WTC11 (cell line): Measurements from ENCODE around the gene PAFAH1B2. TPM values are rescaled to one million over a fixed set of nuclear protein-coding genes. Genes with fewer than 3 reads are reported as not detected.

Experiments used
- ATAC-seq: fragments of 200-7000 bp; cut with Tn5 transposase; 2 replicates; pipeline ENCODE4 v1.10.0; 2021; ENCODE audit warnings: mild to moderate bottlenecking, moderate library complexity
- CTCF ChIA-PET: fragments of 300-600 bp; sonication (Branson Sonifier 250); formaldehyde crosslinking; loops from one replicate; lab custom pipeline; 2021; ENCODE audit warnings: antibody characterized with exemption; lab: Charles Lee
- POLR2A ChIA-PET: fragments of 350-600 bp; sonication (Branson Sonifier 250); formaldehyde crosslinking; loops from one replicate; lab custom pipeline; 2021; ENCODE audit warnings: antibody characterized with exemption; lab: Charles Lee
- DNase-seq: peaks from one replicate; pipeline ENCODE4 v3.0.0; 2021; ENCODE audit warnings: low spot score
- H3K27ac Mint-ChIP-seq: 2 replicates; pipeline ENCODE4 v1.8.0; 2021; ENCODE audit warnings: mixed read lengths
- H3K27me3 Mint-ChIP-seq: 2 replicates; pipeline ENCODE4 v1.8.0; 2021; ENCODE audit warnings: low read depth, mild to moderate bottlenecking, moderate library complexity, mixed read lengths
- H3K36me3 Mint-ChIP-seq: 2 replicates; pipeline ENCODE4 v1.8.0; 2021; ENCODE audit warnings: mixed read lengths
- H3K4me1 Mint-ChIP-seq: 2 replicates; pipeline ENCODE4 v1.8.0; 2022; ENCODE audit warnings: mixed read lengths
- H3K4me3 Mint-ChIP-seq: 2 replicates; pipeline ENCODE4 v1.8.0; 2021; ENCODE audit warnings: mild to moderate bottlenecking, moderate library complexity, mixed read lengths
- H3K9me3 Mint-ChIP-seq: 2 replicates; pipeline ENCODE4 v1.8.0; 2021; ENCODE audit warnings: mixed read lengths
- AFF4 ChIP-seq: sonication (generic); formaldehyde crosslinking; IDR thresholded peaks from 2 replicates; pipeline ENCODE4 v1.8.1; 2023; ENCODE audit warnings: mild to moderate bottlenecking, missing genetic modification reagents, borderline replicate concordance
- AR ChIP-seq: fragments of 250-450 bp; sonication (Bioruptor Pico); IDR thresholded peaks from 2 replicates; pipeline ENCODE4 v1.9.0; 2021; ENCODE audit warnings: mild to moderate bottlenecking
- E2F4 ChIP-seq: sonication (generic); formaldehyde crosslinking; IDR thresholded peaks from 2 replicates; pipeline ENCODE4 v1.8.1; 2022; ENCODE audit warnings: low read depth, mild to moderate bottlenecking, moderate library complexity, missing genetic modification reagents, borderline replicate concordance
- ELF4 ChIP-seq: sonication (generic); formaldehyde crosslinking; IDR thresholded peaks from 2 replicates; pipeline ENCODE4 v1.8.1; 2022; ENCODE audit warnings: low read depth, mild to moderate bottlenecking, moderate library complexity, missing genetic modification reagents
- GABPB1 ChIP-seq: sonication (generic); formaldehyde crosslinking; IDR thresholded peaks from 2 replicates; pipeline ENCODE4 v1.8.1; 2023; ENCODE audit warnings: mild to moderate bottlenecking, missing genetic modification reagents
- JUN ChIP-seq: sonication (generic); formaldehyde crosslinking; IDR thresholded peaks from 2 replicates; pipeline ENCODE4 v1.8.0; 2023; ENCODE audit warnings: mild to moderate bottlenecking, missing genetic modification reagents
- MAX ChIP-seq: sonication (generic); formaldehyde crosslinking; IDR thresholded peaks from 2 replicates; pipeline ENCODE4 v1.8.0; 2022; ENCODE audit warnings: mild to moderate bottlenecking, missing genetic modification reagents
- MLX ChIP-seq: sonication (generic); formaldehyde crosslinking; IDR thresholded peaks from 2 replicates; pipeline ENCODE4 v1.8.1; 2023; ENCODE audit warnings: mild to moderate bottlenecking, missing genetic modification reagents, moderate library complexity
- NR2C2 ChIP-seq: sonication (generic); formaldehyde crosslinking; IDR thresholded peaks from 2 replicates; pipeline ENCODE4 v1.8.0; 2022; ENCODE audit warnings: mild to moderate bottlenecking, missing genetic modification reagents
- SMAD3 ChIP-seq: sonication (generic); formaldehyde crosslinking; IDR thresholded peaks from 2 replicates; pipeline ENCODE4 v1.8.0; 2022; ENCODE audit warnings: missing genetic modification reagents, mild to moderate bottlenecking, borderline replicate concordance
- USF2 ChIP-seq: sonication (generic); formaldehyde crosslinking; IDR thresholded peaks from 2 replicates; pipeline ENCODE4 v1.8.1; 2023; ENCODE audit warnings: mild to moderate bottlenecking, missing genetic modification reagents, moderate library complexity
- ZBTB21 ChIP-seq: sonication (generic); formaldehyde crosslinking; IDR thresholded peaks from 2 replicates; pipeline ENCODE4 v1.8.1; 2023; ENCODE audit warnings: mild to moderate bottlenecking, missing genetic modification reagents, borderline replicate concordance
- ZBTB43 ChIP-seq: sonication (generic); formaldehyde crosslinking; IDR thresholded peaks from 2 replicates; pipeline ENCODE4 v1.8.1; 2023; ENCODE audit warnings: mild to moderate bottlenecking, missing genetic modification reagents
- ZNF219 ChIP-seq: sonication (generic); formaldehyde crosslinking; IDR thresholded peaks from 2 replicates; pipeline ENCODE4 v1.8.0; 2023; ENCODE audit warnings: missing genetic modification reagents, mild to moderate bottlenecking, borderline replicate concordance
- ZNF416 ChIP-seq: fragments of 250-450 bp; sonication (Bioruptor Pico); IDR thresholded peaks from 2 replicates; pipeline ENCODE4 v1.9.0; 2021; ENCODE audit warnings: mild to moderate bottlenecking, inconsistent platforms
- total RNA-seq: library from RNA; stranded (reverse); gene quantifications from 3 replicates; pipeline ENCODE4 v1.2.3, GENCODE V29; 2021
- TF ChIP-seq, protein P1 (sequence below): fragments of 250-450 bp; sonication (Bioruptor Pico); IDR thresholded peaks from 2 replicates; pipeline ENCODE4 v1.9.0; 2021; ENCODE audit warnings: moderate library complexity, mild to moderate bottlenecking, inconsistent platforms, borderline replicate concordance

Gene PAFAH1B2
- total RNA-seq, 1 experiment from 2014 or later = 138 TPM

GRCh38 chr11:117099696-117100095, 44.4 kb upstream of the PAFAH1B2 start (continued):
- TF ChIP-seq ZBTB21 (CRISPR knock-in tag) = no peak
- TF ChIP-seq SMAD3 (CRISPR knock-in tag) = no peak

DNA sequence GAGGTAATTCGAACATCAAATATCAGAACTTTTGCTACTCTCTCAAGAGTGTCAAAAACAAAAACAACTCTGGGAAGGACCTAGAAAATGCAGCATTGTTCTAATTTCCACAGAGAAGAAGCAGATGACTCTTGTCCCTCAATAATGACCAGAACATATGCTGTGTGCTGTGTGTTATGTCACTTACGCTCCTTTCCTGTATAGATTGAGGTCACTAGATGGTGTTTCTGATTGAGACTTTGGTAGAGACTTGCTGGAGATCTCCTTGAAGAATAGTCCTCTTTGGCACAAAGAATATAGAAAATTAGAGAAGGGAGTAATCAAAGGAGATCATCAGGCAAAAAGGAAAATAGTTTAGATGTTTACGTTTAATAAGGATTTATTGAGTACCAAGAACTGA, 43.5 kb upstream of the PAFAH1B2 start:
- Mint-ChIP-seq H3K9me3 (no peaks in the 10 kb centered on the region), H3K36me3 (no peaks in the 10 kb centered on the region)
- POLR2A ChIA-PET = no interaction called here
- no peak for TF ChIP-seq NR2C2 (CRISPR knock-in tag)
- no peak for TF ChIP-seq ZNF416
- no peak for TF ChIP-seq AR (CRISPR knock-in tag)
- TF ChIP-seq MAX (CRISPR knock-in tag) = no peak
- no peak for TF ChIP-seq E2F4
- TF ChIP-seq ZNF219 (CRISPR knock-in tag) = no peak
- TF ChIP-seq, all 79 proteins: peak for 0
- DNase-seq (no peak), ATAC-seq (no peak)
- CTCF ChIA-PET = no interaction called here
- H3K27me3 Mint-ChIP-seq = no peaks in the 10 kb centered on the region
- no peak overlapping the region for H3K27ac Mint-ChIP-seq
- peaks cover 28% of the 10 kb centered on the region for H3K4me1 Mint-ChIP-seq
- H3K4me3 Mint-ChIP-seq = no peak overlapping the region

DNA sequence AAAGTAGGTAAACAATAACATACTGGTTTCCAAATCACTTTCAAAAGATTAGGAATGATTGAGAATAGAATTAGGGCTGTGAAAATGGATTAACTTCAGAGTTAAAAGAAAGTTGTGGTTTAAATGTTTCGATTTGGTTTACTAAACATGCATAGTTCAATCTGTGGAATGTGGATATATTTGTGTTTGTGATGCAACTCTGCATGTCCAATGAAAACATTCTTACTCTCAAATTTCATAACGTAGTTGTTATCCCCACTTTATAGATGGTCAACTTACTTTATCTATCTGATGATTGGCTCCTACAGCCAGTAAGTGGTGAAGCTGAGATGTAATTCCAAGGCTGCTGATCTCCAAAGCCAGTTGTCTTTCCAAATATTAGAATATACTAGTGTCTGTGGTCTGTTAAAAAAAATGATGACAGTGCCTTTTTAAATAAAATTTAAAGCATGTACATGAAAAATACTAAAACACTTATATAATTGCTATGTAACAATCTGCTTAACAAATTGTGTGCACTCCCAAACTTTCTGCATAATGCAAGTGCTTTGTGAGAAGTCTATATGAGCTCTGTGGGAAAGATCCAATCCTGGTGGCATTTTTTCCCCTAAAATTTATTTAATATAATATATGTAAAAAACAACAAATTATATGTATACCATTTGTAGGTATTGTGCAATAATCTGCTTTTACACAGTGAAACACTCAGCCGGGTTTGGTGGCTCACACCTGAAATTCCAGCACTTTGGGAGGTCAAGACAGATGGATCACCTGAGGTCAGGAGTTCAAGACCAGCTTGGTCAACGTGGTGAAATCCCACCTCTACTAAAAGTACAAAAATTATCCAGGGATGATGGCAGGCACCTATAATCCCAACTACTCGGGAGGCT, 36.1 kb upstream of the PAFAH1B2 start:
- Mint-ChIP-seq H3K36me3 (no peaks in the 10 kb centered on the region), H3K27ac (no peak overlapping the region), H3K27me3 (no peaks in the 10 kb centered on the region), H3K4me3 (no peak overlapping the region), H3K4me1 (no peaks in the 10 kb centered on the region), H3K9me3 (0 out of 2 replicates have a peak, but pooled peaks cover 8% of the 10 kb centered on the region)
- TF ChIP-seq ELF4 (CRISPR knock-in tag) (no peak), GABPB1 (no peak), USF2 (CRISPR knock-in tag) (no peak), ZBTB43 (CRISPR knock-in tag) (no peak), MLX (CRISPR knock-in tag) (no peak), AFF4 (CRISPR knock-in tag) (no peak), JUN (CRISPR knock-in tag) (no peak)
- TF ChIP-seq, protein P1, sequence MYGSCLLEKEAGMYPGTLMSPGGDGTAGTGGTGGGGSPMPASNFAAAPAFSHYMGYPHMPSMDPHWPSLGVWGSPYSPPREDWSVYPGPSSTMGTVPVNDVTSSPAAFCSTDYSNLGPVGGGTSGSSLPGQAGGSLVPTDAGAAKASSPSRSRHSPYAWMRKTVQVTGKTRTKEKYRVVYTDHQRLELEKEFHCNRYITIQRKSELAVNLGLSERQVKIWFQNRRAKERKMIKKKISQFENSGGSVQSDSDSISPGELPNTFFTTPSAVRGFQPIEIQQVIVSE (CRISPR knock-in tag) = no peak
- POLR2A ChIA-PET = no interaction called here
- CTCF ChIA-PET = interaction anchor here (0.9 to 1.4 kb wide), 3 partner anchors 31 to 317 kb away, joined by 3 to 11 read pairs (median 3); partner anchors contain the start of gene APOA5
- DNase-seq = no peak
- ATAC-seq = no peak
